GM21367 (cell line): ENCODE measurements around the gene CYFIP1.

Source experiments
- ATAC-seq: cut with Tn5 transposase; IDR thresholded peaks from one replicate; pipeline ENCODE4 v1.9.1; 2021; ENCODE audit not compliant: unreplicated experiment

CYFIP1 gene

GRCh38 chr15:22969489-22969888 lies 10.7 kb downstream of the CYFIP1 start:
- ATAC-seq: no peak

GRCh38 chr15:22968366-22968765 lies 11.8 kb downstream of the CYFIP1 start:
- ATAC-seq: no peak

- ATAC-seq: no peak
Observed at GRCh38 chr15:22967084-22967770, 12.9 kb downstream of the CYFIP1 start.

DNA sequence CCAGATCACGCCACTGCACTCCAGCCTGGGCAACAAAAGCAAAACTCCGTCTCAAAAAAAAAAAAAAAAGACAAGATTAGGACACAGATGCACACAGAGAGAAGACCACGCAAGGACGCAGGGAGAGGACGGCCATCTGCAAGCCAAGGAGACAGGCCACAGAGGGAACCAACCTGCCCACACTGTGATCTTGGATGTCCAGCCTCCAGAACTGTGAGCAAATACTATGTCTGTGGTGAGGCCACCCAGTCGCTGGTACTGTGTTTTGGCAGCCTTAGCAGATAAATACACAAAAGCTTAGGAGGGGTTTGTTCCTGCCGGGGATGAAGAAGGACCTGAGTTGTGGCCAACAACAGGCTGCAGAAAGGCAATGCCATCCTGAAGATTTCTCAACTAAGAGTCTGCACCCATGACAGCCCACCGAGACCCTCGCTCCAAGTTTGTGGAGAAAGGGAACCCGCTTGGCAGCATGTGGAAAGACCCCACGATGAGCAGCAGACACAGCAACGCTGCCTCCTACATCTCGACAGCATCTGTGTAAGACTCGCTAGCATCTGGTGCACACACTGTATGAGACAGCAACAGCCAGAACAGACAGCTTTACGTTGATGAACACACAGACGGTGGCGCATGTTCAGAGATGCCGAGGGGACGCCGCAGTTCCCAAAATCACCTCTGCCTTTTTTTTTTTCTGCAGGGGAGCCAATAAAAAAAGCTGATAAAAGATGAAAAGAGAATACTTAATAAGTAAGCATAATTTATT lies 13.7 kb downstream of the CYFIP1 start:
- ATAC-seq: no peak

DNA sequence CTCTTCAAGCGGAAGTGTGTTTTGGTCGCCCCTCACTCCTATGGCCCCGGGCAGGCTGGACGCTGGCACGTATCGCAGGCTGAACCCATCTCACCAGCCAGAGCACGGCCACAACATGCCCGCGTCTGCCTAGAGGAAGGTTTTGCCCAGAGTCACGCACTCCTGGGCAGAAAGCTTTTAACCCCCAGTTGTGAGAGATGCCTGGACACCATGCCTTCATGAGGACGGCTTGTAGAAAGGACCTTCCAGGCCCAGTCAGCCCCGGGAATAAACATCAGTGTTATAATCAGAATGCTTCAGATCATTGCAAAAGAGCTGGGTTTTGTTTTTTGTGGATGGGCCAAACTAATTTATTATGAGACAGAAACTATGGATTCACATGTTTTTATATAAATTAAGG lies 16.5 kb downstream of the CYFIP1 start:
- ATAC-seq: no peak

DNA sequence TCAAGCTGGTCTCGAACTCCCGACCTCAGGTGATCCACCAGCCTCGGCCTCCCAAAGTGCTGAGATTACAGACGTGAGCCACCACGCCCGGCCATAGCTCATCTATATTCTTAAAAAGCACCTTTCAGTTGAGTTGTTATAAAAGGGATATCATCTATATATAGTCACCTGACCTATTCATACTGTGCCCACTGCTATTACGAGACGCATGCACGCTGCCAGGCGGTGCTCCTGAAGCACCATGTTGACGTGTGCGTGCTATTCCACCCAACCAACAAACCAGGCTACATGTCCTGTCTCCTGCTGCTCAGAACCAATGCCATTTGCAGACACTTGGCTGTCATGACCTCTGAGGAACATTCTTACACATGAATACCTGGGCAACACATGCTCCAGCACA lies 17.6 kb downstream of the CYFIP1 start:
- no peak for ATAC-seq

- no peak for ATAC-seq
Observed at GRCh38 chr15:22961762-22962161, 18.4 kb downstream of the CYFIP1 start.

DNA sequence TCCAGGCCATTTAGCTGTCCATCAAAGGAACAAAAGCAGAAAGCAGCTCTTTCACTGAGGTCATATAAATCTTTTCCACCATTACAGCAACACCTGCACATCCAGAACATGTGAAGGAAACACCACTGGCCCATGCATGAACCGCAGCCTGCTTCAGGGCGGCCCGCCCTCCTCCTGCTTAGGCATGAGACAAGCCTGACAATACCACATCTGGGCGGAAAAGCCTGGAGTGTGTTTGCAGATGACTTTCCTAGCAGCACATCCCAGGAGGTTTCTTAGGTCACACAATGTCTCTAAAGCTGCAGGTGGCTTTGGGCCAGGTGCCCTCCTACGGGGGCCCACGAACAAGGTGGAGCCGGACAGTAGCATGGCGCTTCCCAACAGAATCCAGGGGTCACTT lies 19.6 kb downstream of the CYFIP1 start:
- no peak for ATAC-seq

DNA sequence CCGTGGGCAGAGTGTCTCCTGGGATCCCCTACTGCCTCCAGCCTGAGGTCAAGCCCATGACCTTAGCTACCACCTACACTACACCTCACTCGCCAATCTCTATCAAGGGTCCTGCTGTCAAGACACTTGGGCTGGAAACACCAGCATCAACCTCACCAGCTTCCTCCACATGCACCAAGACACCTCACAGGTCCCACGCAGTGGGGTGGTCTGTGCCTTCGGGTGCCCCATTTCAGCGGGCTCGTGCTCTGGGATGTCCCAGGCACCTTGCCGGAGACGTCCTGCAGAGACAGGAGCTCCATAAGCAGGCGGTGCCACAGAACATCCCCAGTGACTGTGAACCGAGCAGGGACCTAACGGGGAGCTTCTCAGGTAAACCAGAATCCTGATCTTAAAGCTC lies 20.0 kb downstream of the CYFIP1 start:
- no peak for ATAC-seq

DNA sequence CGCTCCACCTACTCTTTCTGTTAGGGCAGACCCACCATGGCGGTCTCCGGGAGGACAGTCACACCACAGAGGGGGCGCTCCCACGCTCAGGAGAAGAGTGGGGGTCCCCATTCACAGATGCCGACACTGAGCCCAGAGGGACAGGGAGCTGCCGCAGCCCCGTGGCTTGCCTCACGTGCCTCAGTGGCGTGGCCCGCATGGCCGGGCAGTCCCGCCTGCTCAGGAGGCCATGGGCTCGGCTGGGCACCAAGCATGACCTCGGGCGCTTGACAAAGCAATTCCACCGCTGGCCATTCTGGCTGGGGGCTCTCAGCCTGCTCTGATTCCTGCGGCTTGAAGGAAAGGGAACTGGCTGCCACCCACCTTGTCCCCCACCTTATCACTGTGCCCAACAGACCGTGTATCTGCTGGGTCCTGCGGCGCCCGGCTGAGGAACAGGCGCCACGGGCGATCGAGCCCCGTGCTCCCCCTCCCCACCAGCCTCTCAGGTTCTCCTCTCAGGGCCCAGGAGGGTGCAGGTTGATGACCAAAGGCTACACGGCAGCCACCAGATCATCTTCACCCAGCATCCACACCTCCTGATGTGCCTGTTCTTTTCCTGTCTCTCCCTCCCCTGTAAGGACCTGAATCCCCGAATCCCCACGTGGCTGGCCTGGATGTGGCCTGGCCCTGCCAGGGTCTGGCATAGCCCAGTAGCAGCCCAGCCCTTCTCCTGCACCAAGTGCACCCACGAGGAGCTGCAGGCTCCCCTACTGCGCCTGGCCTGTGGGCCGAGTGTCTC lies 20.7 kb downstream of the CYFIP1 start:
- no peak for ATAC-seq

- no peak for ATAC-seq
Observed at GRCh38 chr15:22958487-22959280, 21.5 kb downstream of the CYFIP1 start.

- no peak for ATAC-seq
Observed at GRCh38 chr15:22956978-22957260, 23.2 kb downstream of the CYFIP1 start.

GRCh38 chr15:22956257-22956977 lies 23.8 kb downstream of the CYFIP1 start:
- no peak for ATAC-seq

DNA sequence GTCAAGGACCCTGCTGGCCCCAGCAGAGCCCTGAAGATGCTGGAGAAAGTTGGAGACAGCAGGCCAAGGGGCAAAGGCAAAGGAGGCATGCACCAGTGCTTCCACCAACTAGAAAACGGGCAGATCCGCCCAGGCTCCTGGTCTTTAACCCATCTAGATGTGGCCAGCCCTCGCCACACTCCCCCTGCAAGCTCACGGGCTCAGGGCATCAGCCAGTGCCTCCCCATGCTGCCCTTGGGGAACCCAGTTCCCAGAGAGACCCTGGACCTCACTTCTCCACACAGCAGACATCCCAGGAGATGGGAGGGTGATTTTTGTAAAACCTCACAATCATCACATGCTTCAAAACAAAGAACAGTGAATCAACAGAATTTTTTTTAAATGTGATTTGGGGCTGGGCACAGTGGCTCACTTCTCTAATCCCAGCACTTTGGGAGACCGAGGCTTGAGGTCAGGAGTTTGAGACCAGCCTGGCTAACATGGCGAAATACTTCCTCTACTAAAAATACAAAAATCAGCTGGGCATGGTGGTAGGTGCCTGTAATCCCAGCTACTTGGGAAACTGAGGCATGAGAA lies 24.5 kb downstream of the CYFIP1 start:
- no peak for ATAC-seq

DNA sequence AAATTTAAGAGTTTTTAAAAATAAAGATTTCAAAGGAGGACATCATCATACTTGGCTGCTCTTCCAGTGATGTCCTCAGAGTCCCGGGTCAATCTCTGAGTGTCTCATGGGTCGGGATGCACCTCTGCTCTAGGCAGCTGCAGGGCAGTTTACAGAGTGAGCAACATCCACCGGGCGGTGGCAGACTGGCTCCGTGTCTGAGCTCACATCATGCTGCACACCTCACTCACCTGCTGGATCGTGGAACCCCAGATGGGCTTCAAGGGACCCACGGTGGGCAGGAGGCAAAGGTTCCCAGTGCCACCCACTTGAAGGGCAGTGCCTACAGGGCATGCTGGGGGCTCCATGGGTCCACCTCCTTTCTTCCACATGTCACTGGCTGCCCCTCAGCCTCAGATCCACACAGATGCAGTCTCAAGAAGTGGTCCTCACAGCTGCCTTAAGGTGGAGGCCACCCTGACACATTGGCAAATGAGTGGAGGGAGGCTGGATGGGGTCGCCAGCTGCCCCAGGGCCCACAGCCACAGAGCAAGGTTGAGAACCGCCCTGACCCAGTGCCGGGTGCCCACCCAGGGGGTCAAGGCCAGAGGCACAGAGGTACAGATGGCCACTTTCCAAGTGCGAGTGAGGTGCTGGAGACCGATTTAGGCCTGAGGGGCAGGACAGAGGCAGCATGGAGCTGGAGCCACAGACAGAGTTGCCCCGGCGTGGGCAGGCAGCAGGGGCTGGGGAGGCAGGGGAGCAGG lies 25.2 kb downstream of the CYFIP1 start:
- ATAC-seq: no peak

GRCh38 chr15:22954326-22954725 lies 25.8 kb downstream of the CYFIP1 start:
- no peak for ATAC-seq

GRCh38 chr15:22952796-22953579 lies 27.2 kb downstream of the CYFIP1 start:
- ATAC-seq: no peak

- no peak for ATAC-seq
Observed at GRCh38 chr15:22951381-22952280, 28.5 kb downstream of the CYFIP1 start.
